ENCODE data around the gene NOG. TPM values are rescaled to one million over a fixed set of nuclear protein-coding genes. Genes with fewer than 3 reads are reported as not detected.

NOG gene
- polyA plus RNA-seq, 2 of the 4 experiments (the other 2 are of a cell fraction): 0.25 to 0.67 TPM

- no peak overlapping the region for H3K4me3 ChIP-seq
- ChIA-PET POLR2A (no interaction called here), CTCF (interaction anchor here (0.8 to 1.5 kb wide), 2 partner anchors 35 to 85 kb away, joined by 3 read pairs; partner anchors contain the start of gene NOG)
- DNase-seq (ENCODE audit: low read depth in 1 of 2, low spot score in 1 of 2) (no peak), ATAC-seq (no peak), FAIRE-seq (no peak)
- no peak overlapping the region for H3K27ac ChIP-seq
- no peak overlapping the region for H3K4me2 ChIP-seq
- no peaks in the 10 kb centered on the region; the same call in 2 of the 3 replicates for H3K9me3 ChIP-seq
- WGBS (ENCODE audit: missing lambda C conversion rate): 36% methylated on average over 7 of the region's 7 CpGs
- TF ChIP-seq KDM1A (IDR thresholded peaks at IDR 0.05; ENCODE audit: low read depth): no peak
- TF ChIP-seq HES2 (IDR thresholded peaks at IDR 0.05): no peak
- no peak for TF ChIP-seq BHLHE40 (IDR thresholded peaks at IDR 0.05; ENCODE audit: low read depth, low read length)
- TF ChIP-seq CHD4 (IDR thresholded peaks at IDR 0.05; ENCODE audit: borderline replicate concordance): no peak
- TF ChIP-seq ESRRA (IDR thresholded peaks at IDR 0.05; ENCODE audit: borderline replicate concordance, low read length): no peak
- no peak for TF ChIP-seq ATOH8 (CRISPR knock-in tag; IDR thresholded peaks at IDR 0.05; ENCODE audit: low read depth)
- TF ChIP-seq FOXS1 (CRISPR knock-in tag; IDR thresholded peaks at IDR 0.05): no peak
- no peak for TF ChIP-seq NPAS2 (CRISPR knock-in tag; IDR thresholded peaks at IDR 0.05; ENCODE audit: borderline replicate concordance)
- no peak for TF ChIP-seq MAZ (IDR thresholded peaks at IDR 0.05; ENCODE audit: borderline replicate concordance, low read depth, low read length)
- no peak for TF ChIP-seq HEYL (CRISPR knock-in tag; IDR thresholded peaks at IDR 0.05)
- TF ChIP-seq MAFK (IDR thresholded peaks at IDR 0.05; ENCODE audit: partially characterized antibody): no peak
- no peak for TF ChIP-seq HOXB5 (CRISPR knock-in tag; IDR thresholded peaks at IDR 0.05)
- TF ChIP-seq JUNB (IDR thresholded peaks at IDR 0.05): no peak
- no peak for TF ChIP-seq EP300 (IDR thresholded peaks at IDR 0.05)
- TF ChIP-seq TP53 (CRISPR knock-in tag; IDR thresholded peaks at IDR 0.05): no peak
- no peak for TF ChIP-seq TFCP2L1 (CRISPR knock-in tag; IDR thresholded peaks at IDR 0.05)
- H3K4me1 ChIP-seq: no peaks in the 10 kb centered on the region
Observed at GRCh38 chr17:56558088-56558487, 35.4 kb upstream of the NOG start.

- POLR2A ChIA-PET: no interaction called here
- ATAC-seq (no peak), FAIRE-seq (no peak)
Observed at GRCh38 chr17:56570199-56570598, 23.3 kb upstream of the NOG start.

More at GRCh38 chr17:56570199-56570598, 23.3 kb upstream of the NOG start:
- Histone ChIP-seq H3K4me2 (no peak overlapping the region), H3K4me1 (no peaks in the 10 kb centered on the region), H3K4me3 (no peak overlapping the region), H3K27ac (no peak overlapping the region), H3K9me3 (no peaks in the 10 kb centered on the region)
- WGBS (ENCODE audit: missing lambda C conversion rate): 23% methylated on average over 3 of the region's 3 CpGs
- no peak for DNase-seq (ENCODE audit: low read depth in 1 of 2, low spot score in 1 of 2)
- CTCF ChIA-PET: interaction anchor here (1.4 to 1.5 kb wide), 3 partner anchors 10 to 209 kb away, joined by 4 to 5 read pairs (median 4); no protein-coding TSS in a partner anchor
- TF ChIP-seq REST (IDR thresholded peaks at IDR 0.05): no peak
- TF ChIP-seq CBX2 (IDR thresholded peaks at IDR 0.05; ENCODE audit: borderline replicate concordance, low read depth): no peak
- TF ChIP-seq RFX5 (IDR thresholded peaks at IDR 0.05): no peak
- TF ChIP-seq ZFP36 (IDR thresholded peaks at IDR 0.05; ENCODE audit: borderline replicate concordance, partially characterized antibody): no peak
- TF ChIP-seq MAFK (IDR thresholded peaks at IDR 0.05; ENCODE audit: partially characterized antibody): no peak

Data from A549 (cell line).